Spleen (tissue), 7 donors: Measurements from ENCODE around the gene CSMD2.

ENCODE experiments used
- CTCF ChIP-seq, 11 experiments: fragments of 200-600 bp in 7 of 11; fragments of 450-650 bp in 4 of 11; sonication (generic) in 4 of 11; IDR thresholded peaks in 8 of 11; conservative IDR thresholded peaks in 3 of 11; 1 replicate in 7 of 11; 2 replicates in 4 of 11; pipeline versions ENCODE4 v1.4.0 to v1.8.0; 2016 to 2021; ENCODE audit warnings: antibody characterized with exemption in 11 of 11, inconsistent platforms in 4 of 11, mild to moderate bottlenecking in 1 of 11
- POLR2A ChIP-seq, 3 donors: fragments of 450-650 bp; IDR thresholded peaks; one replicate each; pipeline ENCODE4 v1.5.1; 2017; ENCODE audit warnings: antibody characterized with exemption in 3 of 3, mild to moderate bottlenecking in 1 of 3
- donor health status: DM: no; HTN: no; CAD: no; lungs with moderate emphysema.
- donor health status: DM: no; HTN: no; CAD: no.
- donor health status: DM: no; HTN: no; CAD: no.

DNA sequence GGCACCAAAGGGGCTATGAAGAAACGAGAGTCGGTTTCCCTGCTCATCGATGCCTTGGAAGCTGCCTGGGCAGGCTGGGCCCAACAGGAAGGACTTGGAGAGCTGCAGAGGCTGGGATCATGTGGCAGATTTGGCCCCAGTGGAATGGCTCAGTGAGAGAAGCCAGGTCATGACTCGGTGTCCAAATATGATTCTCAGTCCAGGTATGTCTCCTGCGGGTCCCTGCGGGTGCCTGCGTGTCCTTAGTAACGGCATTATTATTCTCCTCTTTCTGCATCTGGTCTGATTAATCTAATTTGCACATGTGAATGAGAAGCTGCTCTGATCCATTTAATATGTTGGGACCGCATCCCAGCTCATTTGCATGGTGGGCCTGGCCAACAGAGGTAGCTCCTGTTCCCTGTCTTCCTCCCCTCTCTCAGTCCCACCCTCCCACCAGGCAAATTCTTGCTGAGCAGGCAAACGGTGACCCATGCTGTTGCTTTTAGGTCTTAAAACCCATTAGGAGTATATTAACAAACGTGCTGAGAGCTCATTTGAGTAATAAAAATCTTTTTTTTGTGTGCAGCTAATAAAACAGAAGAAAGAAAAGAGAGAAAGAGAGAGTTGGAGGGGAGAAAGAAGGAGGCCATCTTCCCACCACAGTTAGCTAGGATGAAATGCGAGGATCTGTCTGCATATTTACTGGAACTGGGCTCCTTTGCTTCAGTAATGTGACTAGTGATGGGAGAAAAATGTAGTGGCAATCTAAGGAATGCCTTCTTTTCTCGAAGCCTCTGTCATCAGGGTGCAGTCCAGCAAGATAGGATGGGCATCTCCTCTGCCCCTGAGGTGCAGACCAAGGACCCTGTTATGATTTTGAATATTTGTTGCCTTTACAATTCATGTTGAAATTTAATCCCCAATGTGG lies 167.6 kb downstream of the CSMD2 start:
- TF ChIP-seq CTCF (IDR thresholded peaks at IDR 0.05 in 8 of 11, conservative IDR thresholded peaks at IDR 0.05 in 3 of 11) (no peak), POLR2A (IDR thresholded peaks at IDR 0.05) (no peak)
